ENCODE results near the gene ATF3.

DNA sequence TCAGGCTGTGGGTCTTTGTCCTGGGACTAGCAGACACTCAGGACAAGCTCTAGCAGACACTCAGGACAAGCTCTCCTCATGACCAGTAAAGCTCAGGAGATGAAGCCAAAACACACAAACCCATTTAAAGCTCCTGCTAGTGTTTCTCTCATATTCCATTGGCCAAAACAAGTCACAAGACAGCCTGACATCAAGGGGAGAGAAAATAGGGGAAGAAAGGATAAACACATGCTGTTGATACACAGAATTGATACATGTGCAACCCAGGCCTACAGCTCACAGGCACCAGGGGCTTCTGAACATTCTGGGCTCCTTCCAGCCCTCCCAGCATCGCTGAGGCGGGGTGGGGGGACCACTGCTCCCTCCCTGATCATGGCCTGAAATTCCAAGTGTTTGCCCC lies 35.3 kb downstream of the ATF3 start:
- TF ChIP-seq, protein P1, sequence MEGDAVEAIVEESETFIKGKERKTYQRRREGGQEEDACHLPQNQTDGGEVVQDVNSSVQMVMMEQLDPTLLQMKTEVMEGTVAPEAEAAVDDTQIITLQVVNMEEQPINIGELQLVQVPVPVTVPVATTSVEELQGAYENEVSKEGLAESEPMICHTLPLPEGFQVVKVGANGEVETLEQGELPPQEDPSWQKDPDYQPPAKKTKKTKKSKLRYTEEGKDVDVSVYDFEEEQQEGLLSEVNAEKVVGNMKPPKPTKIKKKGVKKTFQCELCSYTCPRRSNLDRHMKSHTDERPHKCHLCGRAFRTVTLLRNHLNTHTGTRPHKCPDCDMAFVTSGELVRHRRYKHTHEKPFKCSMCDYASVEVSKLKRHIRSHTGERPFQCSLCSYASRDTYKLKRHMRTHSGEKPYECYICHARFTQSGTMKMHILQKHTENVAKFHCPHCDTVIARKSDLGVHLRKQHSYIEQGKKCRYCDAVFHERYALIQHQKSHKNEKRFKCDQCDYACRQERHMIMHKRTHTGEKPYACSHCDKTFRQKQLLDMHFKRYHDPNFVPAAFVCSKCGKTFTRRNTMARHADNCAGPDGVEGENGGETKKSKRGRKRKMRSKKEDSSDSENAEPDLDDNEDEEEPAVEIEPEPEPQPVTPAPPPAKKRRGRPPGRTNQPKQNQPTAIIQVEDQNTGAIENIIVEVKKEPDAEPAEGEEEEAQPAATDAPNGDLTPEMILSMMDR (IDR thresholded peaks at IDR 0.05): no peak
- TF ChIP-seq POLR2A (IDR thresholded peaks at IDR 0.05): no peak
